CD4-positive, alpha-beta T cell (primary cell): ENCODE measurements around the gene CNNM3. TPM values are rescaled to one million over a fixed set of nuclear protein-coding genes. Genes with fewer than 3 reads are reported as not detected.
A peak's percentile ranks its signal among the peaks of the same experiment; 100 is the strongest.

Experiments
- ATAC-seq: fragments of 200-7000 bp; cut with Tn5 transposase; one replicate; pipeline ENCODE4 v1.10.0; 2022; ENCODE audit warnings: mild to moderate bottlenecking; ENCODE audit not compliant: poor library complexity
- CTCF ChIA-PET: fragments of 350-600 bp; sonication (Branson Sonifier 250); formaldehyde crosslinking; loops from one replicate; lab custom pipeline; 2021; ENCODE audit warnings: antibody characterized with exemption, inconsistent platforms; lab: Charles Lee
- POLR2A ChIA-PET: fragments of 350-600 bp; sonication (Branson Sonifier 250); formaldehyde crosslinking; loops from one replicate; lab custom pipeline; 2021; ENCODE audit warnings: antibody characterized with exemption, inconsistent platforms; lab: Charles Lee
- DNase-seq, 14 experiments: peaks; one replicate each; pipeline ENCODE4 v3.0.0-alpha.2; 2013 to 2020; ENCODE audit warnings: mixed read lengths in 2 of 14
- H3K27ac ChIP-seq, 2 donors: one replicate each; pipeline versions ENCODE4 v1.5.1 to v1.7.0; 2013; ENCODE audit warnings: low read length in 2 of 2, low read depth in 1 of 2, mild to moderate bottlenecking in 1 of 2
- H3K27me3 ChIP-seq, 2 experiments: 1 replicate in 1 of 2; 2 replicates in 1 of 2; pipeline versions ENCODE4 v1.6.1 to v1.7.0; 2013; ENCODE audit warnings: low read length in 2 of 2, control low read depth in 1 of 2, mild to moderate bottlenecking in 1 of 2, moderate library complexity in 1 of 2; ENCODE audit not compliant: insufficient read depth in 2 of 2, control insufficient read depth in 1 of 2
- H3K36me3 ChIP-seq: one replicate; pipeline ENCODE4 v1.6.1; 2013; ENCODE audit warnings: low read length, control low read depth; ENCODE audit not compliant: insufficient read depth
- H3K4me1 ChIP-seq: one replicate; pipeline ENCODE4 v1.6.1; 2013; ENCODE audit warnings: low read length, control low read depth; ENCODE audit not compliant: insufficient read depth
- H3K4me3 ChIP-seq: one replicate; pipeline ENCODE4 v1.5.1; 2013; ENCODE audit warnings: mild to moderate bottlenecking, low read length, moderate library complexity
- H3K9me3 ChIP-seq, 2 experiments: 1 replicate in 1 of 2; 2 replicates in 1 of 2; pipeline versions ENCODE4 v1.6.1 to v1.7.0; 2013; ENCODE audit warnings: low read length in 2 of 2, mild to moderate bottlenecking in 2 of 2, control low read depth in 1 of 2, moderate library complexity in 1 of 2; ENCODE audit not compliant: control insufficient read depth in 1 of 2, insufficient read depth in 1 of 2
- H3K27ac Mint-ChIP-seq: one replicate; pipeline ENCODE4 v1.8.0; 2020; ENCODE audit warnings: mixed read lengths
- H3K27me3 Mint-ChIP-seq: one replicate; pipeline ENCODE4 v1.8.0; 2021; ENCODE audit warnings: mixed read lengths
- H3K36me3 Mint-ChIP-seq: one replicate; pipeline ENCODE4 v1.8.0; 2021; ENCODE audit warnings: low read depth, mixed read lengths
- H3K4me1 Mint-ChIP-seq: one replicate; pipeline ENCODE4 v1.8.0; 2021; ENCODE audit warnings: low read depth, mixed read lengths
- H3K4me3 Mint-ChIP-seq: one replicate; pipeline ENCODE4 v1.8.0; 2020; ENCODE audit warnings: mild to moderate bottlenecking, mixed read lengths
- H3K9me3 Mint-ChIP-seq: one replicate; pipeline ENCODE4 v1.8.0; 2020; ENCODE audit warnings: mixed read lengths
- intact Hi-C, 2 experiments: fragments of 100-400 bp; cut with DNase I in 1 of 2; cut with micrococcal nuclease in 1 of 2; formaldehyde crosslinking; loops; one replicate each; pipeline versions ENCODE4 v1.15.1 to v1.9.0; 2023 to 2025; cut with DNase I, micrococcal nuclease
- total RNA-seq, 174 experiments: library from RNA in 2 of 174; stranded (reverse) in 2 of 174; gene quantifications; one replicate each; pipeline ENCODE4 v1.2.3 and lab custom pipeline; 2021 to 2026
- TF ChIP-seq, protein P1 (sequence below): fragments of 200-600 bp; IDR thresholded peaks from one replicate; pipeline ENCODE4 v1.8.0; 2022; ENCODE audit warnings: antibody characterized with exemption, mild to moderate bottlenecking

The CNNM3 gene
- total RNA-seq, 2 experiments from 2014 or later = 48.7 to 53.5 TPM

- H3K4me1 ChIP-seq = no peaks in the 10 kb centered on the region
- no peak overlapping the region for H3K27ac Mint-ChIP-seq
- ATAC-seq (no peak), DNase-seq (no peak)
- H3K9me3 ChIP-seq = no peaks in the 10 kb centered on the region
- no peak overlapping the region for H3K4me3 ChIP-seq
- TF ChIP-seq, protein P1, sequence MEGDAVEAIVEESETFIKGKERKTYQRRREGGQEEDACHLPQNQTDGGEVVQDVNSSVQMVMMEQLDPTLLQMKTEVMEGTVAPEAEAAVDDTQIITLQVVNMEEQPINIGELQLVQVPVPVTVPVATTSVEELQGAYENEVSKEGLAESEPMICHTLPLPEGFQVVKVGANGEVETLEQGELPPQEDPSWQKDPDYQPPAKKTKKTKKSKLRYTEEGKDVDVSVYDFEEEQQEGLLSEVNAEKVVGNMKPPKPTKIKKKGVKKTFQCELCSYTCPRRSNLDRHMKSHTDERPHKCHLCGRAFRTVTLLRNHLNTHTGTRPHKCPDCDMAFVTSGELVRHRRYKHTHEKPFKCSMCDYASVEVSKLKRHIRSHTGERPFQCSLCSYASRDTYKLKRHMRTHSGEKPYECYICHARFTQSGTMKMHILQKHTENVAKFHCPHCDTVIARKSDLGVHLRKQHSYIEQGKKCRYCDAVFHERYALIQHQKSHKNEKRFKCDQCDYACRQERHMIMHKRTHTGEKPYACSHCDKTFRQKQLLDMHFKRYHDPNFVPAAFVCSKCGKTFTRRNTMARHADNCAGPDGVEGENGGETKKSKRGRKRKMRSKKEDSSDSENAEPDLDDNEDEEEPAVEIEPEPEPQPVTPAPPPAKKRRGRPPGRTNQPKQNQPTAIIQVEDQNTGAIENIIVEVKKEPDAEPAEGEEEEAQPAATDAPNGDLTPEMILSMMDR = no peak
- no peaks in the 10 kb centered on the region for H3K4me1 Mint-ChIP-seq
- no peaks in the 10 kb centered on the region for H3K27me3 ChIP-seq
- ChIA-PET POLR2A (no interaction called here), CTCF (interaction anchor here (0.6 kb wide), 1 partner anchor 26 kb away, joined by 7 read pairs; no protein-coding TSS in a partner anchor)
- no peak overlapping the region for H3K4me3 Mint-ChIP-seq
- intact Hi-C loops = no loop called here
- H3K36me3 ChIP-seq = peaks cover 69% of the 10 kb centered on the region
- peaks cover 80% of the 10 kb centered on the region for H3K36me3 Mint-ChIP-seq
- no peaks in the 10 kb centered on the region for H3K27me3 Mint-ChIP-seq
- H3K27ac ChIP-seq = no peak overlapping the region
- no peaks in the 10 kb centered on the region for H3K9me3 Mint-ChIP-seq
Measured at GRCh38 chr2:96832754-96833507, 16.9 kb downstream of the CNNM3 start.

DNA sequence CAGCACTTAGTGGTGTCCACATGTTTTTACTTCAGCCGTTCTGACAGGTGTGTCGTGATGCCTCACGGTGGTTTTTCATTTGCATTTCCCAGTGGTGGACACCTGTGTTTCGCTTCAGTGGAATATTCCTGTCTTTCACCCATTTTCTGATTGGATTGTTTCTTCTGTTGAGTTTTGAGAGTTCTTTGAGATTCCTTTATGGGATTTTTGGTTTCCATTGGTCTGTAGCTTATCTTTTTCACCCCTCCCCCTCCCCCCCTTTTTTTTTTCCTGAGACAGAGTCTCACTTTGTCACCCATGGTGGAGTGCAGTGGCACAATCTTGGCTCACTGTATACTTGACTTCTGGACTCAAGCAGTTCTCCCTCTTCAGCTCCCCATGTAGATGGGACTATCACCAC, 19.8 kb downstream of the CNNM3 start:
- ChIA-PET CTCF (interaction anchor here (1.1 kb wide), 1 partner anchor 19 kb away, joined by 3 read pairs; the partner anchor contains the start of gene CNNM3), POLR2A (no interaction called here)
- DNase-seq (no peak), ATAC-seq (no peak)
- H3K27me3 Mint-ChIP-seq = no peaks in the 10 kb centered on the region
- Histone ChIP-seq H3K27me3 (no peaks in the 10 kb centered on the region), H3K4me1 (peaks cover 22% of the 10 kb centered on the region), H3K27ac (no peak overlapping the region), H3K36me3 (peaks cover 46% of the 10 kb centered on the region), H3K4me3 (no peak overlapping the region), H3K9me3 (no peaks in the 10 kb centered on the region)
- no peak overlapping the region for H3K27ac Mint-ChIP-seq
- H3K4me1 Mint-ChIP-seq = peaks cover 17% of the 10 kb centered on the region
- H3K9me3 Mint-ChIP-seq = no peaks in the 10 kb centered on the region
- TF ChIP-seq, protein P1 = no peak
- intact Hi-C loops = no loop called here
- peaks cover 53% of the 10 kb centered on the region for H3K36me3 Mint-ChIP-seq
- H3K4me3 Mint-ChIP-seq = no peak overlapping the region

DNA sequence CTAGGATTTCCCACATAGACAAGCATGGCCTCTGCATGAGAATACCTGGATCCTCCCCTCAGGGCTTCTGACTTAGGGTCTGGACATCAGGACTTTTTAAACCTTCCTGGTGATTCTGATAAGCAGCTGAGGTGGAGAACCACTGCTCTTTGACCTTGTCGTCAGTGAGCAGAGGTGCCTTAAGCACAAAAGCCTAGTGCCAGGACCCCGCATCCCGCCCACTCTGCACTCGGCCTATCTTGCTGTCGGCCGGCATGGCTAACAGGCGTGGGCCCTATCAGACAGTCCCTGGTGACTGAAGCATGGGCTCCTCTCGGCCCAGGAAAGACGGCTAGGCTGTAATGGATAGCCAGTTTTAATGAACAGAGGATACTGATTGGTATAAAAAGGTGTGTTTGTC, 21.5 kb downstream of the CNNM3 start:
- ChIA-PET POLR2A (no interaction called here), CTCF (interaction anchor here (1.0 to 1.2 kb wide), 2 partner anchors 20 kb away, joined by 4 to 8 read pairs; partner anchors contain the start of gene ANKRD39)
- no peak overlapping the region for H3K27ac ChIP-seq
- TF ChIP-seq, protein P1 = no peak
- Mint-ChIP-seq H3K4me3 (no peak overlapping the region), H3K27ac (peak overlapping the region; percentile 45), H3K36me3 (peaks cover 35% of the 10 kb centered on the region), H3K4me1 (peaks cover 21% of the 10 kb centered on the region), H3K27me3 (no peaks in the 10 kb centered on the region), H3K9me3 (no peaks in the 10 kb centered on the region)
- intact Hi-C loops = no loop called here
- H3K4me3 ChIP-seq = no peak overlapping the region
- H3K27me3 ChIP-seq = no peaks in the 10 kb centered on the region
- ATAC-seq (no peak), DNase-seq (no peak)
- H3K9me3 ChIP-seq = no peaks in the 10 kb centered on the region
- peaks cover 22% of the 10 kb centered on the region for H3K4me1 ChIP-seq
- peaks cover 28% of the 10 kb centered on the region for H3K36me3 ChIP-seq
